Neural cell (in vitro differentiated cells): ENCODE results near the gene ABHD12. TPM values are rescaled to one million over a fixed set of nuclear protein-coding genes. Genes with fewer than 3 reads are reported as not detected.

Experiments
- H2AFZ ChIP-seq: fragments of 200-600, 300-800 bp; sonication (generic), shearing (Covaris generic); 2 replicates; pipeline ENCODE4 v1.6.0; 2014; ENCODE audit warnings: low read depth, mild to moderate bottlenecking, antibody characterized with exemption, low read length, moderate library complexity
- H3F3A ChIP-seq: fragments of 200-600 bp; shearing (Covaris generic); 2 replicates; pipeline ENCODE4 v1.6.1; 2016; ENCODE audit warnings: mild to moderate bottlenecking, moderate library complexity, mixed read lengths, antibody characterized with exemption, low read length; ENCODE audit not compliant: insufficient read depth, poor library complexity, severe bottlenecking
- H3K27ac ChIP-seq: fragments of 200-600, 300-800 bp; sonication (generic), shearing (Covaris generic); 2 replicates; pipeline ENCODE4 v1.5.1; 2014; ENCODE audit warnings: mild to moderate bottlenecking, low read length, moderate library complexity
- H3K27me3 ChIP-seq: fragments of 300-800, 200-600 bp; sonication (generic), shearing (Covaris generic); 2 replicates; pipeline ENCODE4 v1.6.0; 2014; ENCODE audit warnings: mild to moderate bottlenecking, low read depth, low read length, moderate library complexity; ENCODE audit not compliant: insufficient read depth
- H3K36me3 ChIP-seq: fragments of 300-800, 200-600 bp; sonication (generic), shearing (Covaris generic); 2 replicates; pipeline ENCODE4 v1.5.1; 2014; ENCODE audit warnings: mild to moderate bottlenecking, antibody characterized with exemption, low read length, moderate library complexity; ENCODE audit not compliant: insufficient read depth
- H3K4me2 ChIP-seq: fragments of 300-800, 200-600 bp; sonication (generic), shearing (Covaris generic); 2 replicates; pipeline ENCODE4 v1.6.0; 2014; ENCODE audit warnings: mild to moderate bottlenecking, low read length
- H3K4me3 ChIP-seq: fragments of 300-800, 200-600 bp; sonication (generic), shearing (Covaris generic); 2 replicates; pipeline ENCODE4 v1.5.1; 2014; ENCODE audit warnings: mild to moderate bottlenecking, low read length, moderate library complexity
- H3K79me2 ChIP-seq: fragments of 200-600 bp; shearing (Covaris generic); replicated peaks from 2 replicates; pipeline ENCODE4 v1.6.0; 2014; ENCODE audit warnings: mild to moderate bottlenecking, low read length, moderate library complexity; ENCODE audit not compliant: insufficient read depth
- H3K9ac ChIP-seq: fragments of 300-800, 200-600 bp; sonication (generic), shearing (Covaris generic); 2 replicates; pipeline ENCODE4 v1.6.1; 2016; ENCODE audit warnings: mild to moderate bottlenecking, low read length, mixed read lengths
- H3K9me2 ChIP-seq: fragments of 200-600 bp; shearing (Covaris generic); 2 replicates; pipeline ENCODE4 v1.6.1; 2016; ENCODE audit warnings: mild to moderate bottlenecking, low read length, mixed read lengths; ENCODE audit not compliant: insufficient read depth
- H3K9me3 ChIP-seq: fragments of 200-600, 300-800 bp; sonication (generic), shearing (Covaris generic); 2 replicates; pipeline ENCODE4 v1.6.1; 2016; ENCODE audit warnings: mild to moderate bottlenecking, mixed run types, low read length, moderate library complexity, mixed read lengths
- H4K20me1 ChIP-seq: fragments of 200-600 bp; shearing (Covaris generic); 2 replicates; pipeline ENCODE4 v1.6.1; 2016; ENCODE audit warnings: mild to moderate bottlenecking, mixed run types; ENCODE audit not compliant: insufficient read depth
- CTCF ChIP-seq: fragments of 450-650 bp; IDR thresholded peaks from 2 replicates; pipeline ENCODE4 v1.5.1; 2014; ENCODE audit warnings: antibody characterized with exemption, mild to moderate bottlenecking, moderate library complexity; ENCODE audit not compliant: poor library complexity, severe bottlenecking
- EP300 ChIP-seq: fragments of 450-650 bp; conservative IDR thresholded peaks from 2 replicates; pipeline ENCODE4 v1.6.1; 2014; ENCODE audit warnings: antibody characterized with exemption, mild to moderate bottlenecking, moderate library complexity; ENCODE audit not compliant: poor library complexity, severe bottlenecking
- EZH2 ChIP-seq: fragments of 200-600, 300-800 bp; shearing (Covaris generic), sonication (generic); IDR thresholded peaks from 2 replicates; pipeline ENCODE4 v1.6.1; 2014; ENCODE audit warnings: antibody characterized with exemption, low read length, borderline replicate concordance, mild to moderate bottlenecking; ENCODE audit not compliant: insufficient read depth, poor library complexity, severe bottlenecking
- MXI1 ChIP-seq: fragments of 450-650 bp; conservative IDR thresholded peaks from 2 replicates; pipeline ENCODE4 v1.6.1; 2014; ENCODE audit warnings: antibody characterized with exemption, mild to moderate bottlenecking; ENCODE audit not compliant: poor library complexity, severe bottlenecking
- POLR2AphosphoS5 ChIP-seq: IDR thresholded peaks from 2 replicates; pipeline ENCODE4 v1.6.1; 2012
- RAD21 ChIP-seq: fragments of 450-650 bp; conservative IDR thresholded peaks from 2 replicates; pipeline ENCODE4 v1.6.1; 2014; ENCODE audit warnings: antibody characterized with exemption, mild to moderate bottlenecking, moderate library complexity
- REST ChIP-seq: IDR thresholded peaks from 2 replicates; pipeline ENCODE4 v1.6.1; 2012; ENCODE audit warnings: borderline replicate concordance
- SMC3 ChIP-seq: fragments of 450-650 bp; conservative IDR thresholded peaks from 2 replicates; pipeline ENCODE4 v1.6.1; 2014; ENCODE audit warnings: antibody characterized with exemption, mild to moderate bottlenecking, moderate library complexity; ENCODE audit not compliant: poor library complexity
- TAF1 ChIP-seq: IDR thresholded peaks from 2 replicates; pipeline ENCODE4 v1.6.1; 2012; ENCODE audit warnings: low read depth
- polyA plus RNA-seq: library from polyadenylated mRNA; depleted of rRNA; stranded (reverse); fragments of >200 nt; gene quantifications from 2 replicates; pipeline ENCODE4 v1.2.3, GENCODE V29; 2014

Gene ABHD12
- polyA plus RNA-seq, 1 donor from 2014 or later, result 32.3 TPM

GRCh38 chr20:25353353-25353746 lies 37.3 kb downstream of the ABHD12 start:
- no peak overlapping the region for H3K4me2 ChIP-seq
- H3K79me2 ChIP-seq, result no peaks in the 10 kb centered on the region
- no peaks in the 10 kb centered on the region for H3K9me2 ChIP-seq
- no peaks in the 10 kb centered on the region for H4K20me1 ChIP-seq
- no peaks in the 10 kb centered on the region for H3F3A ChIP-seq
- no peaks in the 10 kb centered on the region for H3K9me3 ChIP-seq
- H3K4me3 ChIP-seq, result no peak overlapping the region
- H3K36me3 ChIP-seq, result no peaks in the 10 kb centered on the region
- no peak overlapping the region for H3K9ac ChIP-seq
- H3K27ac ChIP-seq, result no peak overlapping the region
- H3K27me3 ChIP-seq, result no peaks in the 10 kb centered on the region
- H2AFZ ChIP-seq, result no peak overlapping the region
- TF ChIP-seq EZH2 (no peak), MXI1 (no peak)

GRCh38 chr20:25352746-25353145 lies 37.9 kb downstream of the ABHD12 start:
- H3K27ac ChIP-seq, result no peak overlapping the region
- H2AFZ ChIP-seq, result no peak overlapping the region
- no peaks in the 10 kb centered on the region for H4K20me1 ChIP-seq
- no peaks in the 10 kb centered on the region for H3K9me2 ChIP-seq
- no peaks in the 10 kb centered on the region for H3K27me3 ChIP-seq
- TF ChIP-seq TAF1 (no peak), MXI1 (no peak), CTCF (no peak), POLR2AphosphoS5 (no peak), SMC3 (no peak), EZH2 (no peak), EP300 (no peak), RAD21 (no peak), REST (no peak)
- H3K36me3 ChIP-seq, result no peaks in the 10 kb centered on the region
- no peaks in the 10 kb centered on the region for H3K9me3 ChIP-seq
- no peak overlapping the region for H3K4me2 ChIP-seq
- H3K9ac ChIP-seq, result no peak overlapping the region
- H3K79me2 ChIP-seq, result no peaks in the 10 kb centered on the region
- H3F3A ChIP-seq, result no peaks in the 10 kb centered on the region
- H3K4me3 ChIP-seq, result no peak overlapping the region

GRCh38 chr20:25351024-25351360 lies 39.6 kb downstream of the ABHD12 start:
- H3K9me2 ChIP-seq, result no peaks in the 10 kb centered on the region
- no peak overlapping the region for H3K4me3 ChIP-seq
- no peaks in the 10 kb centered on the region for H3K36me3 ChIP-seq
- H3K9ac ChIP-seq, result no peak overlapping the region
- no peak overlapping the region for H3K27ac ChIP-seq
- H3K9me3 ChIP-seq, result no peaks in the 10 kb centered on the region
- no peaks in the 10 kb centered on the region for H4K20me1 ChIP-seq
- no peak for TF ChIP-seq EZH2
- no peak for TF ChIP-seq CTCF
- TF ChIP-seq MXI1, result no peak
- no peak for TF ChIP-seq EP300
- no peak for TF ChIP-seq POLR2AphosphoS5
- TF ChIP-seq REST, result no peak
- no peak for TF ChIP-seq RAD21
- no peak for TF ChIP-seq SMC3
- no peak for TF ChIP-seq TAF1
- H3K4me2 ChIP-seq, result no peak overlapping the region
- H3F3A ChIP-seq, result no peaks in the 10 kb centered on the region
- no peaks in the 10 kb centered on the region for H3K27me3 ChIP-seq
- H3K79me2 ChIP-seq, result no peaks in the 10 kb centered on the region
- no peak overlapping the region for H2AFZ ChIP-seq
